Caco-2 (cell line): ENCODE measurements around the gene ASXL1. TPM values are rescaled to one million over a fixed set of nuclear protein-coding genes. Genes with fewer than 3 reads are reported as not detected.

ENCODE experiments used
- BruUV-seq: library from RNA; stranded (reverse); fragments of 400-500 nt; replicated peaks from 2 replicates; lab custom pipeline; 2021; lab: Mats Ljungman, UMichigan
- CTCF ChIA-PET: fragments of 300-600 bp; sonication (Branson Sonifier 250); formaldehyde crosslinking; loops from one replicate; lab custom pipeline; 2022; ENCODE audit warnings: antibody characterized with exemption; lab: Charles Lee
- POLR2A ChIA-PET: fragments of 300-600 bp; sonication (Branson Sonifier 250); formaldehyde crosslinking; loops from one replicate; lab custom pipeline; 2022; ENCODE audit warnings: antibody characterized with exemption; lab: Charles Lee
- DNase-seq, 2 experiments: peaks; one replicate each; pipeline versions ENCODE4 v3.0.0 to v3.0.0-alpha.2; 2020 to 2022
- H3K27me3 ChIP-seq: replicated peaks from 2 replicates; pipeline ENCODE4 v1.6.0; 2011; ENCODE audit warnings: low read length; ENCODE audit not compliant: control insufficient read depth, insufficient read depth
- H3K36me3 ChIP-seq: 2 replicates; pipeline ENCODE4 v1.5.1; 2011; ENCODE audit warnings: low read length; ENCODE audit not compliant: control insufficient read depth, insufficient read depth
- H3K4me1 ChIP-seq: fragments of 250-450 bp; sonication (Bioruptor Pico); 2 replicates; pipeline ENCODE4 v1.5.1; 2020; ENCODE audit warnings: mild to moderate bottlenecking
- H3K4me3 ChIP-seq: 2 replicates; pipeline ENCODE4 v1.5.1; 2011; ENCODE audit warnings: low read depth, mild to moderate bottlenecking, control low read depth, low read length
- H3K9me3 ChIP-seq: fragments of 250-450 bp; sonication (Bioruptor Pico); 2 replicates; pipeline ENCODE4 v1.5.1; 2020; ENCODE audit warnings: mild to moderate bottlenecking, moderate library complexity
- H3K27ac Mint-ChIP-seq: one replicate; pipeline ENCODE4 v1.8.0; 2022; ENCODE audit warnings: mixed read lengths; ENCODE audit not compliant: unreplicated experiment
- H3K27me3 Mint-ChIP-seq: one replicate; pipeline ENCODE4 v1.8.0; 2022; ENCODE audit warnings: mixed read lengths; ENCODE audit not compliant: insufficient read depth, unreplicated experiment
- H3K36me3 Mint-ChIP-seq: one replicate; pipeline ENCODE4 v1.8.0; 2022; ENCODE audit warnings: mild to moderate bottlenecking, mixed read lengths; ENCODE audit not compliant: insufficient read depth, unreplicated experiment
- H3K4me1 Mint-ChIP-seq: one replicate; pipeline ENCODE4 v1.8.0; 2022; ENCODE audit warnings: low read depth, mixed read lengths; ENCODE audit not compliant: unreplicated experiment
- H3K4me3 Mint-ChIP-seq: one replicate; pipeline ENCODE4 v1.8.0; 2022; ENCODE audit warnings: mild to moderate bottlenecking, moderate library complexity, mixed read lengths; ENCODE audit not compliant: unreplicated experiment
- H3K9me3 Mint-ChIP-seq: one replicate; pipeline ENCODE4 v1.8.0; 2022; ENCODE audit warnings: mixed read lengths; ENCODE audit not compliant: unreplicated experiment
- intact Hi-C: fragments of 100-400 bp; cut with micrococcal nuclease; formaldehyde crosslinking; loops from one replicate; pipeline ENCODE4 v1.10.0; 2022; ENCODE audit not compliant: unreplicated experiment
- total RNA-seq: library from RNA; stranded (reverse); gene quantifications from 2 replicates; pipeline ENCODE4 v1.2.3, GENCODE V29; 2022
- TF ChIP-seq, protein P1 (sequence below), 2 experiments: fragments of 200-600 bp in 1 of 2; IDR thresholded peaks; 1 replicate in 1 of 2; 2 replicates in 1 of 2; pipeline versions ENCODE4 v1.5.1 to v1.8.0; 2011 to 2022; ENCODE audit warnings: antibody characterized with exemption in 1 of 2, control low read depth in 1 of 2, inconsistent platforms in 1 of 2, low read depth in 1 of 2, low read length in 1 of 2, mild to moderate bottlenecking in 1 of 2, moderate library complexity in 1 of 2; ENCODE audit not compliant: insufficient read depth in 1 of 2, severe bottlenecking in 1 of 2, unreplicated experiment in 1 of 2

ASXL1 gene
- total RNA-seq, 1 experiment from 2014 or later, result 226 TPM

DNA sequence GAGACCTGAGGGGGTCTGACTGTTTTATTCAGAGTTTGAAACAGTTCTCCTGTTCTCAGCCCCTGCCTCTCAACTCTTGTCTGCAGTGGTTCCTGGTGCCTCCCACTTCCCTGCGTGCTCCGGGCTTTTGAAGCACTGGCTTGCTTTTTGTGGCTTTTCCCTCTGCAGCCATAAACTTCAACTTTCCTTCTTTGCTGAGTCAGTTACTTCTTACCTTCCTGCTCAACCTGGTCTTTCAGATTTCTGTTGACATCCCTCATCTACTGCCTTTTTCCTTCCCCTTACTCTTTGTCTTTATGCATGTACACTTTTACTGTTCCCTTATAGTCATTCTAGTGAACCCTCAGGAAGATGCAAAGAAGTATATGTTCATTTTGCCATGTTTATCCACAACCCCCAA lies 57.4 kb downstream of the ASXL1 start:
- TF ChIP-seq, protein P1, sequence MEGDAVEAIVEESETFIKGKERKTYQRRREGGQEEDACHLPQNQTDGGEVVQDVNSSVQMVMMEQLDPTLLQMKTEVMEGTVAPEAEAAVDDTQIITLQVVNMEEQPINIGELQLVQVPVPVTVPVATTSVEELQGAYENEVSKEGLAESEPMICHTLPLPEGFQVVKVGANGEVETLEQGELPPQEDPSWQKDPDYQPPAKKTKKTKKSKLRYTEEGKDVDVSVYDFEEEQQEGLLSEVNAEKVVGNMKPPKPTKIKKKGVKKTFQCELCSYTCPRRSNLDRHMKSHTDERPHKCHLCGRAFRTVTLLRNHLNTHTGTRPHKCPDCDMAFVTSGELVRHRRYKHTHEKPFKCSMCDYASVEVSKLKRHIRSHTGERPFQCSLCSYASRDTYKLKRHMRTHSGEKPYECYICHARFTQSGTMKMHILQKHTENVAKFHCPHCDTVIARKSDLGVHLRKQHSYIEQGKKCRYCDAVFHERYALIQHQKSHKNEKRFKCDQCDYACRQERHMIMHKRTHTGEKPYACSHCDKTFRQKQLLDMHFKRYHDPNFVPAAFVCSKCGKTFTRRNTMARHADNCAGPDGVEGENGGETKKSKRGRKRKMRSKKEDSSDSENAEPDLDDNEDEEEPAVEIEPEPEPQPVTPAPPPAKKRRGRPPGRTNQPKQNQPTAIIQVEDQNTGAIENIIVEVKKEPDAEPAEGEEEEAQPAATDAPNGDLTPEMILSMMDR (IDR thresholded peaks at IDR 0.05; ENCODE audit: insufficient read depth in 1 of 2, low read depth in 1 of 2, low read length in 1 of 2, severe bottlenecking in 1 of 2, unreplicated experiment in 1 of 2), result no peak
- Histone ChIP-seq H3K36me3 (no peaks in the 10 kb centered on the region), H3K27me3 (no peaks in the 10 kb centered on the region), H3K4me3 (no peak overlapping the region), H3K4me1 (no peaks in the 10 kb centered on the region), H3K9me3 (no peaks in the 10 kb centered on the region)
- CTCF ChIA-PET, result no interaction called here
- no peaks in the 10 kb centered on the region for H3K27me3 Mint-ChIP-seq
- no peaks in the 10 kb centered on the region for H3K9me3 Mint-ChIP-seq
- BruUV-seq, result no TSS peak
- H3K4me3 Mint-ChIP-seq, result no peak overlapping the region
- H3K27ac Mint-ChIP-seq, result no peak overlapping the region
- peaks cover 13% of the 10 kb centered on the region for H3K4me1 Mint-ChIP-seq
- intact Hi-C loops, result no loop called here
- DNase-seq, result no peak
- POLR2A ChIA-PET, result no interaction called here
- peaks cover 38% of the 10 kb centered on the region for H3K36me3 Mint-ChIP-seq

DNA sequence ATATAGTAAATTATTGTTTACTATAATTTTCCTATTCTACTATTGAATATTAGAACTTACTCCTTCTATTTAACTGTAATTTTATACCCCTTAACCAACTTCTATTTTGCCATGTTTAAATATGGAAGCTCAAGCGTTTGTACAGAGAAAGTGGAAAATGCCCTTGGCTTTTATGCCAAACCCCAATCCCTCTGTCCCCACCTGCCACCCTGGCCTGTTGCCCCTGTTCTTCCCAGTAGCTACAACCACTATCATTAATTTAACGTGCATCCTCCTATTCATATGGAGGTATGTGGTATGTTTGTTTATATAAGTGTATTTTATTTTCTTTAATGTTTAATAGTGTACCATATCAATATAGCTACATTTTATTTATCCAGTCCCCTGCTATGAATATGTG lies 58.1 kb downstream of the ASXL1 start:
- Histone ChIP-seq H3K4me3 (no peak overlapping the region), H3K4me1 (no peaks in the 10 kb centered on the region), H3K9me3 (no peaks in the 10 kb centered on the region), H3K27me3 (no peaks in the 10 kb centered on the region), H3K36me3 (no peaks in the 10 kb centered on the region)
- H3K36me3 Mint-ChIP-seq, result peaks cover 44% of the 10 kb centered on the region
- no peaks in the 10 kb centered on the region for H3K9me3 Mint-ChIP-seq
- no peak for DNase-seq
- H3K4me1 Mint-ChIP-seq, result peaks cover 13% of the 10 kb centered on the region
- intact Hi-C loops, result no loop called here
- POLR2A ChIA-PET, result interaction anchor here (0.6 kb wide), 2 partner anchors 13 to 344 kb away, joined by 3 to 7 read pairs; no protein-coding TSS in a partner anchor
- BruUV-seq, result no TSS peak
- H3K27ac Mint-ChIP-seq, result no peak overlapping the region
- CTCF ChIA-PET, result no interaction called here
- H3K27me3 Mint-ChIP-seq, result no peaks in the 10 kb centered on the region
- no peak overlapping the region for H3K4me3 Mint-ChIP-seq
- TF ChIP-seq, protein P1 (IDR thresholded peaks at IDR 0.05; ENCODE audit: insufficient read depth in 1 of 2, low read depth in 1 of 2, low read length in 1 of 2, severe bottlenecking in 1 of 2, unreplicated experiment in 1 of 2), result no peak

DNA sequence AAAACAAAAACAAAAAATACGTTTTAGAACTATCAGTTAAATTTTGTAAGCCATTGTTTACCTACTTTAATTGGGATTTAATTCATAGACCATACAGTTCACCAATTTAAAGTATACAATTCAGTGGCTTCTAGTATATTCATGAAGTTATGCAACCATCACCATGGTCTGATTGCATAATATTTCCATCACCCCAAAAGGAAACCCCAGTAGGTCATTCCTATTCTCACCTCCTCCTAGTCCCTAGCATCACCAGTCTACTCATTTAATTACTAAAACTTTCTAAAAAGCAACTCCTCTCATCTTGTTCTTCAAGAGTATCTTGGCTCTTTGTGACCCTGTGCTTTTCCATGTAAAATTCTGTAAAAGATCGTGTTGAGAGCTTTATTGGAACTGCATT lies 60.2 kb downstream of the ASXL1 start:
- H3K27me3 Mint-ChIP-seq, result no peaks in the 10 kb centered on the region
- intact Hi-C loops, result no loop called here
- POLR2A ChIA-PET, result interaction anchor here (0.6 kb wide), 1 partner anchor 265 kb away, joined by 14 read pairs; no protein-coding TSS in a partner anchor
- CTCF ChIA-PET, result no interaction called here
- TF ChIP-seq, protein P1 (IDR thresholded peaks at IDR 0.05; ENCODE audit: insufficient read depth in 1 of 2, low read depth in 1 of 2, low read length in 1 of 2, severe bottlenecking in 1 of 2, unreplicated experiment in 1 of 2), result no peak
- Histone ChIP-seq H3K4me3 (no peak overlapping the region), H3K36me3 (no peaks in the 10 kb centered on the region), H3K9me3 (no peaks in the 10 kb centered on the region), H3K4me1 (no peaks in the 10 kb centered on the region), H3K27me3 (no peaks in the 10 kb centered on the region)
- DNase-seq, result no peak
- no peak overlapping the region for H3K4me3 Mint-ChIP-seq
- BruUV-seq, result no TSS peak
- H3K27ac Mint-ChIP-seq, result no peak overlapping the region
- H3K9me3 Mint-ChIP-seq, result no peaks in the 10 kb centered on the region
- H3K36me3 Mint-ChIP-seq, result peaks cover 43% of the 10 kb centered on the region
- H3K4me1 Mint-ChIP-seq, result peaks cover 13% of the 10 kb centered on the region
